Thoracic aorta (tissue), 2 donors: ENCODE results near the gene DEPDC1B. TPM values are rescaled to one million over a fixed set of nuclear protein-coding genes. Genes with fewer than 3 reads are reported as not detected.

Experiments
- ATAC-seq: fragments of 150-250 bp; one replicate; pipeline ENCODE4 v1.8.0; 2017; ENCODE audit warnings: low read depth; ENCODE audit not compliant: insufficient number of reproducible peaks, low FRiP score
- DNase-seq: peaks from one replicate; pipeline ENCODE4 v3.0.0-alpha.2; 2020; ENCODE audit warnings: low spot score
- H3K27ac ChIP-seq, 2 donors: fragments of 200-600 bp; sonication (generic); 1 replicate in 1 of 2; 2 replicates in 1 of 2; pipeline ENCODE4 v1.5.1; 2016; ENCODE audit warnings: mild to moderate bottlenecking in 2 of 2, moderate library complexity in 2 of 2
- H3K27me3 ChIP-seq: fragments of 200-600 bp; sonication (generic); replicated peaks from 2 replicates; pipeline ENCODE4 v1.6.0; 2016; ENCODE audit warnings: mild to moderate bottlenecking; ENCODE audit not compliant: insufficient read depth
- H3K36me3 ChIP-seq: fragments of 200-600 bp; sonication (generic); one replicate; pipeline ENCODE4 v1.5.1; 2016
- H3K4me1 ChIP-seq, 2 donors: fragments of 200-600 bp; sonication (generic); 1 replicate in 1 of 2; 2 replicates in 1 of 2; pipeline versions ENCODE4 v1.5.1 to v1.6.0; 2016; ENCODE audit warnings: low read depth in 2 of 2, mild to moderate bottlenecking in 1 of 2; ENCODE audit not compliant: control insufficient read depth in 1 of 2
- H3K4me3 ChIP-seq: fragments of 200-600 bp; sonication (generic); 2 replicates; pipeline ENCODE4 v1.5.1; 2016; ENCODE audit warnings: mild to moderate bottlenecking
- H3K9me3 ChIP-seq: fragments of 200-600 bp; sonication (generic); 2 replicates; pipeline ENCODE4 v1.5.1; 2016
- total RNA-seq, 2 donors: library from RNA; depleted of rRNA; stranded (reverse); fragments of >200 nt; gene quantifications; one replicate each; pipeline versions ENCODE4 v1.1.0 to v1.2.3, GENCODE V29; 2016
- TF ChIP-seq, protein P1 (sequence below): fragments of 200-600 bp; sonication (generic); IDR thresholded peaks from one replicate; pipeline ENCODE4 v1.5.1; 2019; ENCODE audit warnings: antibody characterized with exemption

The DEPDC1B gene
- total RNA-seq, 2 donors from 2014 or later, result not detected

DNA sequence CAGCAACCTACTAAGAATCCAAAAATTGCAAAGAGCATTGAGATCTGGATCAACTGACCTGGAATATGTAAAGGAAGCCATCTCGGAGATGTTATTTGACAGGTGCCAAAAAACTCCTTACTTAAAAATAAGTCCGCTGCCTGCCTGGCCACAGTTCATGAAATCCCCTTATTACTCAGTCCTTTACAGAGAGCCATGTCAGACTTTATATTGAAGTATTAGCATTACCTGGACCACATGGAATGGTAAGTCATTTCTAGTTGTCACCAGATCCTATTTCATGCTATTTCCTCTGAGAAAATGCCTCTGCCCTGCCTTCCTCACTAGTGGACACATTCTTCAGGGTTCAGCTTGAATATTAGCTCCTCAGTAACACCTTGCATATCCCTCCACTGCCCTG is 115.7 kb downstream of the DEPDC1B start:
- TF ChIP-seq, protein P1, sequence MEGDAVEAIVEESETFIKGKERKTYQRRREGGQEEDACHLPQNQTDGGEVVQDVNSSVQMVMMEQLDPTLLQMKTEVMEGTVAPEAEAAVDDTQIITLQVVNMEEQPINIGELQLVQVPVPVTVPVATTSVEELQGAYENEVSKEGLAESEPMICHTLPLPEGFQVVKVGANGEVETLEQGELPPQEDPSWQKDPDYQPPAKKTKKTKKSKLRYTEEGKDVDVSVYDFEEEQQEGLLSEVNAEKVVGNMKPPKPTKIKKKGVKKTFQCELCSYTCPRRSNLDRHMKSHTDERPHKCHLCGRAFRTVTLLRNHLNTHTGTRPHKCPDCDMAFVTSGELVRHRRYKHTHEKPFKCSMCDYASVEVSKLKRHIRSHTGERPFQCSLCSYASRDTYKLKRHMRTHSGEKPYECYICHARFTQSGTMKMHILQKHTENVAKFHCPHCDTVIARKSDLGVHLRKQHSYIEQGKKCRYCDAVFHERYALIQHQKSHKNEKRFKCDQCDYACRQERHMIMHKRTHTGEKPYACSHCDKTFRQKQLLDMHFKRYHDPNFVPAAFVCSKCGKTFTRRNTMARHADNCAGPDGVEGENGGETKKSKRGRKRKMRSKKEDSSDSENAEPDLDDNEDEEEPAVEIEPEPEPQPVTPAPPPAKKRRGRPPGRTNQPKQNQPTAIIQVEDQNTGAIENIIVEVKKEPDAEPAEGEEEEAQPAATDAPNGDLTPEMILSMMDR, result no peak
- no peak overlapping the region for H3K27ac ChIP-seq
- H3K27me3 ChIP-seq, result no peaks in the 10 kb centered on the region
- no peak overlapping the region for H3K4me3 ChIP-seq
- ATAC-seq (no peak), DNase-seq (no peak)
- no peaks in the 10 kb centered on the region for H3K36me3 ChIP-seq
- H3K4me1 ChIP-seq, result no peaks in the 10 kb centered on the region
- no peaks in the 10 kb centered on the region for H3K9me3 ChIP-seq

DNA sequence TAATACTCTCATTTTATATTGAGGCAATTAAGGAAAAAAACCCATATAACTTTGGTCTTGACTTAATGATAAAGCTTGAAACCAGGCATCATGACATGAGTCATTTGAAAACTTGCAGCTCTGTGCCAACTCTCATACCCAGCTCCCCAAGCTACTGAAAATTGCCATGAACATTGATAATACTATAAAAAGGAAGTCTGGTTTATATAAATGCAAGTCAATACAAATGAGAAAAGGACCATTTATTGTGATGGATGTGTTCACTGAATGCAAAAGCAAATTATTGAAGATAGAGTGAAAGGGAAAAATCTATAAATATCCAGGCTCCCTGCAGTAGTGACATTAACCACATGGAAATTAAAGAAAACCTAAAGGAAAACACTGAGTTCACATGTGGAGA is 116.3 kb downstream of the DEPDC1B start:
- Histone ChIP-seq H3K4me1 (no peaks in the 10 kb centered on the region), H3K27me3 (no peaks in the 10 kb centered on the region), H3K36me3 (no peaks in the 10 kb centered on the region), H3K9me3 (no peaks in the 10 kb centered on the region), H3K4me3 (no peak overlapping the region), H3K27ac (no peak overlapping the region)
- no peak for ATAC-seq
- TF ChIP-seq, protein P1, result no peak
- DNase-seq, result no peak

- no peaks in the 10 kb centered on the region for H3K36me3 ChIP-seq
- H3K27me3 ChIP-seq, result no peaks in the 10 kb centered on the region
- H3K27ac ChIP-seq, result no peak overlapping the region
- no peaks in the 10 kb centered on the region for H3K9me3 ChIP-seq
- no peak overlapping the region for H3K4me3 ChIP-seq
- TF ChIP-seq, protein P1, result no peak
- ATAC-seq (no peak), DNase-seq (no peak)
- no peaks in the 10 kb centered on the region for H3K4me1 ChIP-seq
Measured at GRCh38 chr5:60578315-60578714, 121.7 kb downstream of the DEPDC1B start.

- Histone ChIP-seq H3K4me1 (no peaks in the 10 kb centered on the region), H3K27ac (no peak overlapping the region), H3K9me3 (no peaks in the 10 kb centered on the region), H3K36me3 (no peaks in the 10 kb centered on the region), H3K27me3 (no peaks in the 10 kb centered on the region), H3K4me3 (no peak overlapping the region)
- DNase-seq (no peak), ATAC-seq (no peak)
- TF ChIP-seq, protein P1, result no peak
Measured at GRCh38 chr5:60577116-60577515, 122.8 kb downstream of the DEPDC1B start.

DNA sequence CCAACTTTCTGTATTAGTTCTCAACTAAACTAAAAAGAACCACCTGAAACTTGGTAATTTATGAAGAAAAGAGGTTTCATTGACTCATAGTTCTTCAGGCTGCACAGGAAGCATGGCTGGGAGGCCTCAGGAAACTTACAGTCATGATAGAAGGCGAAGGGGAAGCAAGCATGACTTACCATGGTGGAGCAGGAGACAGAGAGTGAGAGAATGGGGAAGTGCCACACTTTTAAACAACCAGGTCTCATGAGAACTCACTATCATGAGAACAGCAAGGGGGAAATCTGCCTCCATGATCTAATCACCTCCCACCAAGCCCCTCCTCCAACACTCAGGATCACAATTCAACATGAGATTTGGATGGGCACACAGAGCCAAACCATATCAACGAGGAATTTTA is 123.5 kb downstream of the DEPDC1B start:
- TF ChIP-seq, protein P1, result no peak
- H3K4me3 ChIP-seq, result no peak overlapping the region
- H3K27me3 ChIP-seq, result no peaks in the 10 kb centered on the region

More for the DNA sequence above, 123.5 kb downstream of the DEPDC1B start:
- H3K4me1 ChIP-seq, result no peaks in the 10 kb centered on the region
- H3K36me3 ChIP-seq, result no peaks in the 10 kb centered on the region
- DNase-seq (no peak), ATAC-seq (no peak)
- H3K27ac ChIP-seq, result no peak overlapping the region
- no peaks in the 10 kb centered on the region for H3K9me3 ChIP-seq
